K562 (cell line): ENCODE results near the gene ZNF324B. TPM values are rescaled to one million over a fixed set of nuclear protein-coding genes. Genes with fewer than 3 reads are reported as not detected.

ENCODE experiments used
- ARID2 ChIP-seq: fragments of 450-650 bp; IDR thresholded peaks from 2 replicates; pipeline ENCODE4 v1.6.1; 2017; ENCODE audit warnings: antibody characterized with exemption, mild to moderate bottlenecking
- CBFA2T3 ChIP-seq: fragments of 450-650 bp; IDR thresholded peaks from 2 replicates; pipeline ENCODE4 v1.6.1; 2017
- CHCHD3 ChIP-seq: fragments of 250-450 bp; sonication (Bioruptor Pico); IDR thresholded peaks from 2 replicates; pipeline ENCODE4 v2.1.2; 2022; ENCODE audit warnings: mild to moderate bottlenecking
- COPS2 ChIP-seq: fragments of 450-650 bp; conservative IDR thresholded peaks from 2 replicates; pipeline ENCODE4 v1.6.1; 2016; ENCODE audit warnings: mild to moderate bottlenecking, moderate library complexity
- KDM1A ChIP-seq, 2 experiments: fragments of 450-650 bp; IDR thresholded peaks; 2 replicates each; pipeline ENCODE4 v1.6.1; 2016; ENCODE audit warnings: mild to moderate bottlenecking in 2 of 2
- KLF13 ChIP-seq: fragments of 450-650 bp; IDR thresholded peaks from 2 replicates; pipeline ENCODE4 v1.6.1; 2016; ENCODE audit warnings: missing genetic modification characterization, low read depth, mild to moderate bottlenecking, missing compliant biosample characterization, moderate library complexity, borderline replicate concordance
- L3MBTL2 ChIP-seq: fragments of 450-650 bp; IDR thresholded peaks from 2 replicates; pipeline ENCODE4 v1.6.1; 2016; ENCODE audit warnings: mild to moderate bottlenecking, moderate library complexity
- LEF1 ChIP-seq: fragments of 450-650 bp; IDR thresholded peaks from 2 replicates; pipeline ENCODE4 v1.6.1; 2016; ENCODE audit warnings: mild to moderate bottlenecking
- MEF2D ChIP-seq: conservative IDR thresholded peaks from 2 replicates; pipeline ENCODE4 v1.6.1; 2016; ENCODE audit warnings: low read depth, missing genetic modification characterization, missing compliant biosample characterization
- MTA3 ChIP-seq: fragments of 450-650 bp; formaldehyde crosslinking; IDR thresholded peaks from 2 replicates; pipeline ENCODE4 v1.6.1; 2017; ENCODE audit warnings: mild to moderate bottlenecking, borderline replicate concordance
- NFIC ChIP-seq: fragments of 450-650 bp; IDR thresholded peaks from 2 replicates; pipeline ENCODE4 v1.6.1; 2017; ENCODE audit warnings: mild to moderate bottlenecking, inconsistent platforms
- POLR2B ChIP-seq: fragments of 450-650 bp; IDR thresholded peaks from 2 replicates; pipeline ENCODE4 v1.6.1; 2018; ENCODE audit warnings: low read depth; ENCODE audit not compliant: partially characterized antibody
- RBM25 ChIP-seq: fragments of 200-400 bp; formaldehyde crosslinking; IDR thresholded peaks from 2 replicates; pipeline ENCODE4 v1.6.1; 2018; ENCODE audit warnings: low read length, low read depth, moderate library complexity; ENCODE audit not compliant: severe bottlenecking
- SOX6 ChIP-seq: fragments of 450-650 bp; IDR thresholded peaks from 2 replicates; pipeline ENCODE4 v1.6.1; 2014; ENCODE audit warnings: mild to moderate bottlenecking
- SRSF7 ChIP-seq: fragments of 200-400 bp; formaldehyde crosslinking; optimal IDR thresholded peaks from 2 replicates; pipeline ENCODE3; 2017; ENCODE audit warnings: mild to moderate bottlenecking, low read depth, low read length
- ZBTB1 ChIP-seq: sonication (generic); formaldehyde crosslinking; IDR thresholded peaks from 2 replicates; pipeline ENCODE4 v1.8.1; 2023; ENCODE audit warnings: missing genetic modification reagents, low read depth, mild to moderate bottlenecking, borderline replicate concordance
- ZBTB8A ChIP-seq: fragments of 450-650 bp; IDR thresholded peaks from 2 replicates; pipeline ENCODE4 v1.6.1; 2018; ENCODE audit warnings: mild to moderate bottlenecking, moderate library complexity; ENCODE audit not compliant: partially characterized antibody
- ZFPM2 ChIP-seq: fragments of 250-450 bp; sonication (Bioruptor Pico); IDR thresholded peaks from 2 replicates; pipeline ENCODE4 v1.5.1; 2022; ENCODE audit warnings: mild to moderate bottlenecking
- ZFX ChIP-seq: sonication (generic); formaldehyde crosslinking; IDR thresholded peaks from 2 replicates; pipeline ENCODE4 v1.8.0; 2022; ENCODE audit warnings: mild to moderate bottlenecking, missing genetic modification reagents, moderate library complexity
- ZNF436 ChIP-seq: fragments of 250-450, 450-650 bp; sonication (Bioruptor Pico); formaldehyde crosslinking; IDR thresholded peaks from 2 replicates; pipeline ENCODE4 v1.7.0; 2020; ENCODE audit warnings: mild to moderate bottlenecking
- ZNF444 ChIP-seq: fragments of 250-450 bp; sonication (Bioruptor Pico); IDR thresholded peaks from 2 replicates; pipeline ENCODE4 v1.4.0; 2020; ENCODE audit warnings: mild to moderate bottlenecking, moderate library complexity
- ZNF445 ChIP-seq: fragments of 250-450 bp; sonication (Bioruptor Pico); IDR thresholded peaks from 2 replicates; pipeline ENCODE4 v1.4.0; 2020; ENCODE audit warnings: low read depth, mild to moderate bottlenecking, moderate library complexity
- ZNF586 ChIP-seq: fragments of 450-650 bp; formaldehyde crosslinking; conservative IDR thresholded peaks from 2 replicates; pipeline ENCODE4 v1.4.0; 2020; ENCODE audit warnings: mild to moderate bottlenecking, moderate library complexity
- ZNF75A ChIP-seq: fragments of 450-650 bp; formaldehyde crosslinking; IDR thresholded peaks from 2 replicates; pipeline ENCODE4 v1.4.0; 2020; ENCODE audit warnings: mild to moderate bottlenecking
- ZNF780A ChIP-seq: fragments of 250-450 bp; sonication (Bioruptor Pico); IDR thresholded peaks from 2 replicates; pipeline ENCODE4 v1.5.0; 2021; ENCODE audit warnings: mild to moderate bottlenecking
- polyA plus RNA-seq, 8 experiments: library from polyadenylated mRNA; depleted of rRNA in 4 of 8; stranded (reverse) in 5 of 8; unstranded in 3 of 8; fragments of >200 nt; fragmentation: Nextera tagmentation in 2 of 8; fragmentation: Illumina TruSeq in 1 of 8; extraction: Ambion mirVana in 2 of 8; extraction: Trizol in 1 of 8; gene quantifications; 2 replicates each; pipeline versions ENCODE4 v1.2.1 to v1.2.3, GENCODE V29; 2011 to 2014; ENCODE audit warnings: inconsistent platforms in 1 of 8, missing spikeins in 1 of 8
- total RNA-seq, 7 experiments: library from RNA; depleted of rRNA in 6 of 7; stranded (reverse); fragments of >200 nt in 6 of 7; fragmentation: Illumina TruSeq in 2 of 7; extraction: Trizol in 2 of 7; gene quantifications; 2 replicates each; pipeline versions ENCODE4 v1.2.1 to v1.2.3, GENCODE V29; 2011 to 2021; ENCODE audit warnings: low replicate concordance in 1 of 7
- TF ChIP-seq, protein P1 (sequence below), 2 experiments: fragments of 450-650 bp; IDR thresholded peaks; 2 replicates each; pipeline ENCODE4 v1.6.1; 2018; ENCODE audit warnings: mild to moderate bottlenecking in 2 of 2, low read depth in 1 of 2; ENCODE audit not compliant: partially characterized antibody in 2 of 2
- TF ChIP-seq, protein P2 (sequence below): sonication (generic); formaldehyde crosslinking; IDR thresholded peaks from 2 replicates; pipeline ENCODE4 v1.8.0; 2022; ENCODE audit warnings: mild to moderate bottlenecking, missing genetic modification reagents

The ZNF324B gene
- total and polyA plus RNA-seq, 9 of the 15 experiments (the other 6 are each of a cell fraction or from before 2014, with no cell fraction given) = 0.20 to 13.5 (median 5.7) TPM

DNA sequence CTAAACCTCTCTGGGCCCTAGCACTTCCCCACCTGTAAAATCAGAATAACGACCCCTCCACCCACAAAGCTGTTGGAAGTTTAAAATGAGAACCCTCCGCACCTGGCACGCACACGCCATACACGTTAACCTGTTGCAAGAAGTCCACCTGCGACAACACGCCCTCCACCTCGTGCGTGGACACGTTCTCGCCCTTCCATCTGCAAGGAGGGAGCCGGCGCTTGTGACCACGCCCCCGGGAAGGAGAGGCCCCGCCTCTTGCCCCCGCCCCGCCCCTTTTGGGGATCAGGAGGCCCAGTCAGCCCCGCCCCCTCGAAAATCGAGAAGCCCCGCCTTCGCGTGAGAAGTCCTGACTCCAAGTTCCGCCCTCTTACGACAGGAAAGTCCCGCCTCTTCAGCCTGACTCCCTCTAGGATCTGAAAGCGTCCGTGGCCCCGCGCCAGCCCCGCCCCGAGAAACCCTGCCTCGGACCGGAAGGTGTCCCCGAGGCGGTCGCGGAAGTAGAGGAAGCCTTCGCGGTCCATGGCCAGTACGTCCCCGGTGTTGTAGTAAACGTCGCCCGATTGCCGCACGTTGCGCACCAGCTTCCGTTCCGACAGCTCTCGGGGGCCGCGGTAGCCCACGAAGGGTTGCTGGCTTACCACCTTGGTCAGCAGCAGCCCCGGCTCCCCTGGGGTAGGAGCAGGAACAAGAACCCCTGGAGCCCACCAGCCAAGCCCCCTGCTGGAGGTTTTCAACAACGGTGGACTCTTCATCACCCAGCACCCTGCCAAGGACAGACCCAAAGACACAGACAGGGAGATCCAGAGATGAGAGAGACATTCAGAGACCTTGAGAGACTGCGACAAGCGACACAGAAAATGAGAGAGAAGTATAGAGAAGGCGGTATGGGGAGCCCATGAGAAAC lies 47.9 kb downstream of the ZNF324B start (continued):
- TF ChIP-seq LEF1 (peak; percentile 33; the same call in 1 of the 2 replicates), POLR2B (peak; percentile 64), ARID2 (no peak), SOX6 (peak; percentile 49; the same call in 1 of the 2 replicates), NFIC (peak; percentile 86), CHCHD3 (CRISPR knock-in tag) (no peak), SRSF7 (no peak), RBM25 (no peak), MTA3 (peak; percentile 90; the same call in 1 of the 2 replicates), CBFA2T3 (no peak), KLF13 (peak; percentile 61; the same call in 1 of the 2 replicates), ZBTB8A (no peak), ZFX (CRISPR knock-in tag) (no peak; the same call in 1 of the 2 replicates), ZFPM2 (no peak), COPS2 (no peak), ZNF780A (CRISPR knock-in tag) (no peak), ZNF75A (no peak), ZNF445 (CRISPR knock-in tag) (no peak), ZNF444 (CRISPR knock-in tag) (no peak), L3MBTL2 (peak; percentile 82), ZNF586 (CRISPR knock-in tag) (no peak), ZBTB1 (no peak; the same call in 1 of the 2 replicates), ZNF436 (CRISPR knock-in tag) (no peak), MEF2D (no peak), KDM1A (IDR thresholded peaks at IDR 0.05) (no peak)
- TF ChIP-seq, protein P1, sequence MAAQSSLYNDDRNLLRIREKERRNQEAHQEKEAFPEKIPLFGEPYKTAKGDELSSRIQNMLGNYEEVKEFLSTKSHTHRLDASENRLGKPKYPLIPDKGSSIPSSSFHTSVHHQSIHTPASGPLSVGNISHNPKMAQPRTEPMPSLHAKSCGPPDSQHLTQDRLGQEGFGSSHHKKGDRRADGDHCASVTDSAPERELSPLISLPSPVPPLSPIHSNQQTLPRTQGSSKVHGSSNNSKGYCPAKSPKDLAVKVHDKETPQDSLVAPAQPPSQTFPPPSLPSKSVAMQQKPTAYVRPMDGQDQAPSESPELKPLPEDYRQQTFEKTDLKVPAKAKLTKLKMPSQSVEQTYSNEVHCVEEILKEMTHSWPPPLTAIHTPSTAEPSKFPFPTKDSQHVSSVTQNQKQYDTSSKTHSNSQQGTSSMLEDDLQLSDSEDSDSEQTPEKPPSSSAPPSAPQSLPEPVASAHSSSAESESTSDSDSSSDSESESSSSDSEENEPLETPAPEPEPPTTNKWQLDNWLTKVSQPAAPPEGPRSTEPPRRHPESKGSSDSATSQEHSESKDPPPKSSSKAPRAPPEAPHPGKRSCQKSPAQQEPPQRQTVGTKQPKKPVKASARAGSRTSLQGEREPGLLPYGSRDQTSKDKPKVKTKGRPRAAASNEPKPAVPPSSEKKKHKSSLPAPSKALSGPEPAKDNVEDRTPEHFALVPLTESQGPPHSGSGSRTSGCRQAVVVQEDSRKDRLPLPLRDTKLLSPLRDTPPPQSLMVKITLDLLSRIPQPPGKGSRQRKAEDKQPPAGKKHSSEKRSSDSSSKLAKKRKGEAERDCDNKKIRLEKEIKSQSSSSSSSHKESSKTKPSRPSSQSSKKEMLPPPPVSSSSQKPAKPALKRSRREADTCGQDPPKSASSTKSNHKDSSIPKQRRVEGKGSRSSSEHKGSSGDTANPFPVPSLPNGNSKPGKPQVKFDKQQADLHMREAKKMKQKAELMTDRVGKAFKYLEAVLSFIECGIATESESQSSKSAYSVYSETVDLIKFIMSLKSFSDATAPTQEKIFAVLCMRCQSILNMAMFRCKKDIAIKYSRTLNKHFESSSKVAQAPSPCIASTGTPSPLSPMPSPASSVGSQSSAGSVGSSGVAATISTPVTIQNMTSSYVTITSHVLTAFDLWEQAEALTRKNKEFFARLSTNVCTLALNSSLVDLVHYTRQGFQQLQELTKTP (IDR thresholded peaks at IDR 0.05; ENCODE audit: low read depth in 1 of 2, partially characterized antibody in 2 of 2) = peak; percentile 48 to 79
- TF ChIP-seq, protein P2, sequence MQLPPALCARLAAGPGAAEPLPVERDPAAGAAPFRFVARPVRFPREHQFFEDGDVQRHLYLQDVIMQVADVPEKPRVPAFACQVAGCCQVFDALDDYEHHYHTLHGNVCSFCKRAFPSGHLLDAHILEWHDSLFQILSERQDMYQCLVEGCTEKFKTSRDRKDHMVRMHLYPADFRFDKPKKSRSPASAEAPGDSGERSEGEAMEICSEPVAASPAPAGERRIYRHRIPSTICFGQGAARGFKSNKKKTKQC (CRISPR knock-in tag) = no peak
